ENCODE results near the gene OST4.

GRCh38 chr2:27088634-27089033 is 17.2 kb upstream of the OST4 start:
- no peak for TF ChIP-seq CTCF (conservative IDR thresholded peaks at IDR 0.05; ENCODE audit: low read length)
- TF ChIP-seq EZH2phosphoT487 (IDR thresholded peaks at IDR 0.05; ENCODE audit: borderline replicate concordance), result no peak

Measured in Loucy (cell line).